HG03139 (cell line): Measurements from ENCODE around the gene NFATC2IP.
"Not testable (repeated sequence)": the region's sequence is repeated elsewhere in the genome, so short reads cannot be mapped to it uniquely, and the experiment has no call there.

Experiments used
- ATAC-seq: cut with Tn5 transposase; IDR thresholded peaks from one replicate; pipeline ENCODE4 v1.9.1; 2021; ENCODE audit not compliant: unreplicated experiment

The NFATC2IP gene

GRCh38 chr16:28990375-28991040 lies 39.8 kb downstream of the NFATC2IP start:
- ATAC-seq = no peak

DNA sequence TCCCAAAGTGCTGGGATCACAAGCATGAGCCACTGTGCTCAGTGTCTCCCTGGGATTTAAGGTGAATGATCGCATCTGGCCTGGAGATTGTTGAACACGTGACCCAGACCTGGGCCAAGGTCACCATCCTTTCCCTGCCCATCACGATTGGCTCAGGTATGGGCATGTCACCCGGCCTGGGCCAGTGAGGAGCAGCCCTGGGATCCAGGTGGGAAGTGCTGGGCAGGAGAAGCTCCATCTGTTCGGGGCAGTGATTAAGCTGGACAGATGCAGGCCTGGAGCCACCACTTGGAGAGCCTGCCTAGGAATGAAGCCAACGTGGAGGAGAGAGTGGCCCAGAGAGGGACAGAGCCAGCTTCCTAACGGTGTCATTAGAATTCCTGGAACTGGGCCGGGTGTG lies 41.0 kb downstream of the NFATC2IP start:
- no peak for ATAC-seq

DNA sequence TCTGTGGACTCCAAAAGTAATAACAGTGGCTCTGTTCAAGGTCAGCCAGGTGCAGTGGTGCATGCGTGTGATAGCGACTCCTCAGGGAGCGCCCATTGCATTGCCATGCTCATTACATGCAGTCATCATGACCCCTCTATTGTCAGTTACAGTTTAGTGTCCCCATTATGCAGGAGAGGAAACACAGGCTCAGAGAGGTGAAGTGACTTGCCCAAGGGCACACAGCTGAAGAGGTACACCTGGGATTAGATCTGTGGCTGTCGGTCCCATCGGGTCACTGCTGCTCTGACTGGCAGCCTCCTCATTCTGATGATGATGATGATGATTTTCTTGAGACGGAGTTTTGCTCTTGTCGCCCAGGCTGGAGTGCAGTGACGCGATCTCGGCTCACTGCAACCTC lies 41.8 kb downstream of the NFATC2IP start:
- no peak for ATAC-seq

DNA sequence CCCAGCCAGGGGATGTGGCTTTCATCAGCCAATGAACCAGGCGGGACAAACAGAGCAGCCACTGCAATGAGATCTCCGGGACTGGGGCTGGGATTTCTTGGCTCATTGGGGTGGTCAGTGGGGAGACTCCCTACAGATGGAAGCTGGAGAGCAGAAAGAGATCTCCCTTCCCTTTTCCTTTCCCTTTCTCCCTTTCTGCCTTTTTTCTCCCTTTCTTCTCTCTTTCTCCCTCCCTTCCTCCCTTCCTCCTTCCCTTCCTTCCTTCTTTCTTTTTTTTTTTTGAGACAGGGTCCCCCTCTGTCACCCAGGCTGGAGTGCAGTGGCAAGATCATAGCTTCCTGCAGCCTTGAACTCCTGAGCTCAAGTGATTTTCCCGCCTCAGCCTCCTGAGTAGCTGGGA lies 48.1 kb downstream of the NFATC2IP start:
- no peak for ATAC-seq

DNA sequence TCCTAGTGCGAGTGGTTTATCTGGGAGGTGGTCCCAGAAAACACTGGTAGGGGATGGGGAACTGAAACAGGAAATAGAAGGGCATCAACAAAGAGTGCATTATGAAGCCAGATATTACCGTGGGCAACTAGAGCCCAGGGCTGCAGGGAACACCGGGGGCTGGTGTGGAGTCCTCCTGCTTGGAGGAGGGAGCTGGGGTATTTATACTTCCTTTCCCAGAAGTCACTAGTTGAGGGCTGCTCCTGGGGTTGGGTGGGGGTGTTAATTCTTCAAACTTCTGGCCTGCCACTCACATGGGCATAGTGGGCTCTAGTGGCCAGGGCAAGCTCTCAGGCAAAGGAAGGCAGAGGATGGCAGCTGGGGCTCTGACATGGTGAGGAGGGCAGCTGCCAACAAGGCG lies 48.8 kb downstream of the NFATC2IP start:
- no peak for ATAC-seq

DNA sequence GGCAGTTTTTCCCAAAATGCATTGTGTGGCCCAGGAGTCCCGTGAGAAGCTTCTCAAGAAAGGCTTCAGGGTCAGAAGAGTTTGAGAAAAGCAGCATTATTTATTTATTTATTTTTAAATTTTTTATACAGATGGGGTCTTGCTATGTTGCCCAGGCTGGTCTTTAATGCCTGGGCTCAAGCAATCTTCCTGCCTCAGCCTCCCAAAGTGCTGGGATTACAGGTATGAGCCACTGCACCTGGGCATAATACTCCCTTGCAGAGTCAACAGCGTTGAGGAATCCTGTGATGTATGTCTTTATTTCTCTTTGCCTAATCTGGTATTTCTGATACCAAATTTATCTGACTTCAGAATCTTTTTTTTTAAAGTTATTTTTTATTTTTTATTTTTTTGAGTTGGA lies 49.3 kb downstream of the NFATC2IP start:
- ATAC-seq = no peak

DNA sequence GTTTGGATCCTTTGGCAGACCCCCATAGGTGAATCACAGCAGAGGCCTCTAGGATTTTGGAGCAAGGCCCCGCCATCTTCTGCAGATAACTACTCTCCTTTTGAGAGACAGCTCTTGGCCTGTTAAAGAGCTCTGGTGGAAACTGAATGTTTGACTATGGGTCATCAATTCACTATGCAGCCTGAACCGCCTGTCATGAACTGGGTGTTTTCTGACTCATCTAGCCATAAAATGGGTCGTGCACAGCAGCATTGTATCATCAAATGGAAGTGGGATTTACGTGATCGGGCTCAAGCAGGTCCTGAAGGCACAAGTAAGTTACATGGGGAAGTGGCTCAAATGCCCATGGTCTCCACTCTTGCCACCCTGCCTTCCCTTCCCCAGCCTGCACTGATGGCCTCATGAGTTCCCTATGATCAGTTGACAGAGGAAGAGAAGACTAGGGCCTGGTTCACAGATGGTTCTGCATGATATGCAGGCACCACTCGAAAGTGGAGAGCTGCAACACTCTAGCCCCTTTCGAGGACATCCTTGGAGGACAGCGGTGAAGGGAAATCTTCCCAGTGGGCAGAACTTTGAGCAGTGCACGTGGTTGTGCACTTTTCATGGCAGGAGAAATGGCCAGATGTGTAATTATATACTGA lies 53.9 kb downstream of the NFATC2IP start:
- not testable (repeated sequence) for ATAC-seq

DNA sequence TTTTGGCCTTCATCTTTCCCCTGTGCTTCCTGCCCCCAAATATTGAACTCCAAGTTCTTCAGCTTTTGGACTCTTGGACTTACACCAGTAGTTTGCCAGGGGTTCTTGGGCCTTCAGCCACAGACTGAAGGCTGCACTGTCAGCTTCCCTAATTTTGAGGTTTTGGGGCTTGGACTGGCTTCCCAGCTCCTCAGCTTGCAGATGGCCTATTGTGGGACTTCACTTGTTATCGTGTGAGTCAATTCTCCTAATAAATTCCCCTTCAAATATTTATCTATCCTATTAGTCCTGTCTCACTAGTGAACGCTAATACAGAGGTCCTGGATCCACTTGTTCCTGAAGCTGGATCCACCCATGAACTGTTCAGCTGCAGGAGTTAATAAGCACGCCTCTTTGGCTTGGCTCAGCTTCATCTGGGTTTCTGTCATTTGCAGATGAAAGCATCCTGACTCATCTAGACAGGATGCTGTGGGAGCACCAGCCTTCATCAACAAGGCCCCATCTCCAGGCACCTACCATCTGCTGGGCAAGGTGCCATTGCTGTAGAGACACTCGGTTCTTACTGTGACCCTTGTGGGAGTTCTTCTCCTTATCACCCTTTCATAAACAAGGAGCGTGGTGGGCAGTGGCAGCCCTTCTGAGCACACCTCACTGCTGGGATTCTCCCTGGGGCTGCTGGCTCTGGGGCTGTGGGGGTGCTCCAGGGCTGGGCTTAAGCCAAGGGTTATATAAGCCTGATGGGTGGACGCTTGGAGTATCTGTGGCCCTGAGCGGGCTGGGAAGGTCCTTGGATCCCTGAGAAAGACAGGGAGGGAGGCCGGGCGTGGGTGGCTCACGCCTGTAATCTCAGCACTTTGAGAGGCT lies 57.2 kb downstream of the NFATC2IP start:
- no peak for ATAC-seq

GRCh38 chr16:29009050-29009837 lies 58.5 kb downstream of the NFATC2IP start:
- no peak for ATAC-seq

DNA sequence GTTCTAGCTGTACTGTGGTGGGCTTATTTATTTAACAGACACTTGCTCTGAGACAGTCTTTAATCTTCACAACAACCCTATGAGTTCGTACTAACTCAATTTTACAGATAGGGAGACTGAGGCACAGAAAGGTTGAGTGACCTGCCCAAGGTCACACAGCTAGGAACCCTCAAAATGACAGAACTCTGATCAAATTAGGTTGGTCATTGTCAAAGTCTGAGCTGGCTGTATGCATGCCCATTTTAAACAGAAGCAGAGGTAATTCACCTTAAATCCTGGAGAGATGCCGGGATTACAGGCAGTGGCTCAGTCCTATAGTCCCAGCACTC lies 59.1 kb downstream of the NFATC2IP start:
- ATAC-seq = no peak

GRCh38 chr16:29011112-29011511 lies 60.4 kb downstream of the NFATC2IP start:
- no peak for ATAC-seq

GRCh38 chr16:29011851-29012250 lies 61.1 kb downstream of the NFATC2IP start:
- ATAC-seq = no peak

GRCh38 chr16:29012913-29013553 lies 62.3 kb downstream of the NFATC2IP start:
- no peak for ATAC-seq

DNA sequence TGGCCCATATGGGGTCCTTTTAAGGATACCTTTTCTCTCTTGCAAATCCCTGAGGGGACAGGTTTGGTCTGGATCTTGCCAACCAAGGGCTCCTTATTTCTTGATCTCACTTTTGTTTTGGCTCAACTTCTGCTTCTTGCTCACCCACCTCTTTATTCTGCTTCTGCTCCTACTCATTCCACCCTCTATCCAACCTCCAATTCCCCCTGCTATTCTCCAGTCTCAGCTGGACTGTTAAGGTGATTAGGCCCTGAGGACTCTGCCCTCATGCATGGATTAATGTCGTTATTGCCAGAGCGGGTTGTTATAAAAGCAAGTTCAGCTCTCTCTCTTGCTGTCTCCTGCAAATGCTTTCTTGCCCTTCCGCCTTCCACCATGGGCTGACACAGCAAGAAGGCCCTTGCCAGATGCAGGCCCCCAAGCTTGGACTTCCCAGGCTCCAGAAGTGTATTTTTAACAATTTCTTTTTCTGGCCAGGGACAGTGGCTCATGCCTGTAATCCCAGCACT lies 63.9 kb downstream of the NFATC2IP start:
- ATAC-seq = no peak
